Caco-2 (cell line): ENCODE data around the gene TMED1. TPM values are rescaled to one million over a fixed set of nuclear protein-coding genes. Genes with fewer than 3 reads are reported as not detected.

Experiments
- BruUV-seq: library from RNA; stranded (reverse); fragments of 400-500 nt; replicated peaks from 2 replicates; lab custom pipeline; 2021; lab: Mats Ljungman, UMichigan
- CTCF ChIA-PET: fragments of 300-600 bp; sonication (Branson Sonifier 250); formaldehyde crosslinking; loops from one replicate; lab custom pipeline; 2022; ENCODE audit warnings: antibody characterized with exemption; lab: Charles Lee
- POLR2A ChIA-PET: fragments of 300-600 bp; sonication (Branson Sonifier 250); formaldehyde crosslinking; loops from one replicate; lab custom pipeline; 2022; ENCODE audit warnings: antibody characterized with exemption; lab: Charles Lee
- DNase-seq, 2 experiments: peaks; one replicate each; pipeline versions ENCODE4 v3.0.0 to v3.0.0-alpha.2; 2020 to 2022
- H3K27me3 ChIP-seq: replicated peaks from 2 replicates; pipeline ENCODE4 v1.6.0; 2011; ENCODE audit warnings: low read length; ENCODE audit not compliant: control insufficient read depth, insufficient read depth
- H3K36me3 ChIP-seq: 2 replicates; pipeline ENCODE4 v1.5.1; 2011; ENCODE audit warnings: low read length; ENCODE audit not compliant: control insufficient read depth, insufficient read depth
- H3K4me1 ChIP-seq: fragments of 250-450 bp; sonication (Bioruptor Pico); 2 replicates; pipeline ENCODE4 v1.5.1; 2020; ENCODE audit warnings: mild to moderate bottlenecking
- H3K4me3 ChIP-seq: 2 replicates; pipeline ENCODE4 v1.5.1; 2011; ENCODE audit warnings: low read depth, mild to moderate bottlenecking, control low read depth, low read length
- H3K9me3 ChIP-seq: fragments of 250-450 bp; sonication (Bioruptor Pico); 2 replicates; pipeline ENCODE4 v1.5.1; 2020; ENCODE audit warnings: mild to moderate bottlenecking, moderate library complexity
- H3K27ac Mint-ChIP-seq: one replicate; pipeline ENCODE4 v1.8.0; 2022; ENCODE audit warnings: mixed read lengths; ENCODE audit not compliant: unreplicated experiment
- H3K27me3 Mint-ChIP-seq: one replicate; pipeline ENCODE4 v1.8.0; 2022; ENCODE audit warnings: mixed read lengths; ENCODE audit not compliant: insufficient read depth, unreplicated experiment
- H3K36me3 Mint-ChIP-seq: one replicate; pipeline ENCODE4 v1.8.0; 2022; ENCODE audit warnings: mild to moderate bottlenecking, mixed read lengths; ENCODE audit not compliant: insufficient read depth, unreplicated experiment
- H3K4me1 Mint-ChIP-seq: one replicate; pipeline ENCODE4 v1.8.0; 2022; ENCODE audit warnings: low read depth, mixed read lengths; ENCODE audit not compliant: unreplicated experiment
- H3K4me3 Mint-ChIP-seq: one replicate; pipeline ENCODE4 v1.8.0; 2022; ENCODE audit warnings: mild to moderate bottlenecking, moderate library complexity, mixed read lengths; ENCODE audit not compliant: unreplicated experiment
- H3K9me3 Mint-ChIP-seq: one replicate; pipeline ENCODE4 v1.8.0; 2022; ENCODE audit warnings: mixed read lengths; ENCODE audit not compliant: unreplicated experiment
- intact Hi-C: fragments of 100-400 bp; cut with micrococcal nuclease; formaldehyde crosslinking; loops from one replicate; pipeline ENCODE4 v1.10.0; 2022; ENCODE audit not compliant: unreplicated experiment
- total RNA-seq: library from RNA; stranded (reverse); gene quantifications from 2 replicates; pipeline ENCODE4 v1.2.3, GENCODE V29; 2022
- TF ChIP-seq, protein P1 (sequence below), 2 experiments: fragments of 200-600 bp in 1 of 2; IDR thresholded peaks; 1 replicate in 1 of 2; 2 replicates in 1 of 2; pipeline versions ENCODE4 v1.5.1 to v1.8.0; 2011 to 2022; ENCODE audit warnings: antibody characterized with exemption in 1 of 2, control low read depth in 1 of 2, inconsistent platforms in 1 of 2, low read depth in 1 of 2, low read length in 1 of 2, mild to moderate bottlenecking in 1 of 2, moderate library complexity in 1 of 2; ENCODE audit not compliant: insufficient read depth in 1 of 2, severe bottlenecking in 1 of 2, unreplicated experiment in 1 of 2

Gene TMED1
- total RNA-seq, 1 experiment from 2014 or later = 41.4 TPM

DNA sequence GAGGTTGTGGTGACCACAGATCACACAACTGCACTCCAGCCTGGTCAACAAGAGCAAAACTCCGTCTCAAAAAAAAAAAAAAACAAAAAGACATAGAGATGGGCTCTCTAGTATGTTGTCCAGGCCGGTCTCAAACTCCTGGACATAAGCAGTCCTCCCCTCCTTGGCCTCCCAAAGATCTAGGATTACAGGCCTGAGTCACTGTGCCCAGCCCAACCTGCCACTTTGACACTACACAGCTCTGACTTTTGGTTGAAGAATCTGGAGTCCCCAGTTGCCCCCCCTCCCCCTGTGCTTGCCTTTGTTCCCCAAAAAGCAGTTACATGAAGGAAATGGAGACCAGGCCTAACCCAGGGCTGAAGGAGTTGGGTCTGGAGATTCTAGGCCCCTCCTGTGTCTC lies 48.3 kb upstream of the TMED1 start:
- H3K4me3 Mint-ChIP-seq = no peak overlapping the region
- H3K36me3 ChIP-seq = no peaks in the 10 kb centered on the region; the same call in 1 of the 2 replicates
- H3K9me3 Mint-ChIP-seq = no peaks in the 10 kb centered on the region
- BruUV-seq = no TSS peak
- H3K4me1 ChIP-seq = peaks cover 13% of the 10 kb centered on the region
- no peak overlapping the region for H3K4me3 ChIP-seq
- peaks cover 15% of the 10 kb centered on the region for H3K36me3 Mint-ChIP-seq
- no peaks in the 10 kb centered on the region for H3K9me3 ChIP-seq
- DNase-seq = no peak
- POLR2A ChIA-PET = no interaction called here
- intact Hi-C loops = no loop called here
- H3K27ac Mint-ChIP-seq = no peak overlapping the region
- H3K27me3 ChIP-seq = no peaks in the 10 kb centered on the region
- peaks cover 8% of the 10 kb centered on the region for H3K4me1 Mint-ChIP-seq
- CTCF ChIA-PET = no interaction called here
- H3K27me3 Mint-ChIP-seq = no peaks in the 10 kb centered on the region
- TF ChIP-seq, protein P1, sequence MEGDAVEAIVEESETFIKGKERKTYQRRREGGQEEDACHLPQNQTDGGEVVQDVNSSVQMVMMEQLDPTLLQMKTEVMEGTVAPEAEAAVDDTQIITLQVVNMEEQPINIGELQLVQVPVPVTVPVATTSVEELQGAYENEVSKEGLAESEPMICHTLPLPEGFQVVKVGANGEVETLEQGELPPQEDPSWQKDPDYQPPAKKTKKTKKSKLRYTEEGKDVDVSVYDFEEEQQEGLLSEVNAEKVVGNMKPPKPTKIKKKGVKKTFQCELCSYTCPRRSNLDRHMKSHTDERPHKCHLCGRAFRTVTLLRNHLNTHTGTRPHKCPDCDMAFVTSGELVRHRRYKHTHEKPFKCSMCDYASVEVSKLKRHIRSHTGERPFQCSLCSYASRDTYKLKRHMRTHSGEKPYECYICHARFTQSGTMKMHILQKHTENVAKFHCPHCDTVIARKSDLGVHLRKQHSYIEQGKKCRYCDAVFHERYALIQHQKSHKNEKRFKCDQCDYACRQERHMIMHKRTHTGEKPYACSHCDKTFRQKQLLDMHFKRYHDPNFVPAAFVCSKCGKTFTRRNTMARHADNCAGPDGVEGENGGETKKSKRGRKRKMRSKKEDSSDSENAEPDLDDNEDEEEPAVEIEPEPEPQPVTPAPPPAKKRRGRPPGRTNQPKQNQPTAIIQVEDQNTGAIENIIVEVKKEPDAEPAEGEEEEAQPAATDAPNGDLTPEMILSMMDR (IDR thresholded peaks at IDR 0.05; ENCODE audit: insufficient read depth in 1 of 2, low read depth in 1 of 2, low read length in 1 of 2, severe bottlenecking in 1 of 2, unreplicated experiment in 1 of 2) = no peak

DNA sequence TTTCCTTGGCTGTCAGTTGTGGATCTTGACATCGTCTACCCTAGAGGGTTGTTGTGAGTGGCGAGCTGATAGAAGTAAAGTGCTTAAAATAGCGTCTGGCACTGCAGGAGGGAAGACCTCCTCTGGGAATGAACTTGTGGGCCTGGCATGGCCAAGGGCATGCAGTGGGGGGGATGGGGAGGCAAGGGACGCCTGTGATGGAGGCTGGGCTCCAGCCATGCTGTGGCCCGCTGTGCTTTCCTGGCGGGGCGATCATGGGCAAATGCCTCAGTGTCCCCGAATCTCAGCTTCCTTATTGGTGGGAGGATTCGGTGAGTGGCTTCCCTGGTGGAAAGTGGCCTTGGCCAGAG lies 46.1 kb upstream of the TMED1 start:
- no TSS peak for BruUV-seq

DNA sequence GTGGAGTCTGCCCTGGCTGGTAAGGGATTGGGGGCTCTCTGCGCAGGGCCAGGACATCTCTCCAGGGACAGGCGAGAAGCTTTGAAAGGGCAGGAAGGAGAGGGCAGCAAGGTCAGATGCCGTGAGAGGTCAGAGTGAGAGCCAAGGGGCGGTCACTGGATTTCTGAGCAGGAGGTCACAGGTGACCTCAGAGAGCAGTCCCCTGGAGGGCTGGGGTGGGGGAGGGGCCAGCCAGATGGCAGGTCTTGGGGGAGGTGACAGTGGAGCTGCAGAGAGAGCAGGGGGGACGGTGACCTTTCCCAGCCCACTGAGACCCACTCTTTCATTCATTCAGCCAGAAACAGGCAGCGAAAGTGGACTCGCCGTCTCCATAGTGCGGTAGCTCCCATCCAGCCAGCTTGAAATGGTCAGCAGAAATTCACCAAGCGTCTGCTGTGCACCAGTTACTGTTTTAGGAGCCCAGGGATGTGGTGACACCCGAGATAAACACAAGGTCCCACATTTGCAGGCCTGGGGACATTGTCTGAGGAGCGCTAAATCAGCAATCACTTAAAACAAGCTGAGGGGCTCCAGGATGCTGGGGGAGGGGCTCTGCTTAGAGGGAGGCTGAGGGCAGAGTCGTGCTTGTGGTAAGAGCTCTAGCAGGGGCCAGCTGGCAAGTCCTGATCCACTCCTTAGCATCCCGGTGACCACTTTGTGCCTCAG lies 45.5 kb upstream of the TMED1 start:
- Histone ChIP-seq H3K27me3 (no peaks in the 10 kb centered on the region), H3K4me3 (no peak overlapping the region), H3K4me1 (peaks cover 20% of the 10 kb centered on the region), H3K36me3 (peaks cover 1% of the 10 kb centered on the region; the same call in 1 of the 2 replicates), H3K9me3 (no peaks in the 10 kb centered on the region)
- no TSS peak for BruUV-seq
- ChIA-PET POLR2A (interaction anchor here (0.5 kb wide), 1 partner anchor 10 kb away, joined by 3 read pairs; no protein-coding TSS in a partner anchor), CTCF (interaction anchor here (0.7 kb wide), 1 partner anchor 1399 kb away, joined by 8 read pairs; no protein-coding TSS in a partner anchor)
- peaks cover 13% of the 10 kb centered on the region for H3K4me1 Mint-ChIP-seq
- intact Hi-C loops = no loop called here
- TF ChIP-seq, protein P1 (IDR thresholded peaks at IDR 0.05; ENCODE audit: insufficient read depth in 1 of 2, low read depth in 1 of 2, low read length in 1 of 2, severe bottlenecking in 1 of 2, unreplicated experiment in 1 of 2) = no peak
- H3K4me3 Mint-ChIP-seq = no peak overlapping the region
- H3K27ac Mint-ChIP-seq = peak overlapping the region; percentile 61
- no peak for DNase-seq
- H3K9me3 Mint-ChIP-seq = no peaks in the 10 kb centered on the region
- H3K36me3 Mint-ChIP-seq = peaks cover 13% of the 10 kb centered on the region
- H3K27me3 Mint-ChIP-seq = no peaks in the 10 kb centered on the region

More for the DNA sequence above, 46.1 kb upstream of the TMED1 start:
- Histone ChIP-seq H3K27me3 (no peaks in the 10 kb centered on the region), H3K4me1 (peaks cover 20% of the 10 kb centered on the region), H3K36me3 (peaks cover 1% of the 10 kb centered on the region; the same call in 1 of the 2 replicates), H3K4me3 (no peak overlapping the region), H3K9me3 (no peaks in the 10 kb centered on the region)
- Mint-ChIP-seq H3K36me3 (peaks cover 13% of the 10 kb centered on the region), H3K27me3 (no peaks in the 10 kb centered on the region), H3K4me3 (no peak overlapping the region), H3K27ac (no peak overlapping the region), H3K9me3 (no peaks in the 10 kb centered on the region), H3K4me1 (peaks cover 13% of the 10 kb centered on the region)
- no peak for DNase-seq
- TF ChIP-seq, protein P1 (IDR thresholded peaks at IDR 0.05; ENCODE audit: insufficient read depth in 1 of 2, low read depth in 1 of 2, low read length in 1 of 2, severe bottlenecking in 1 of 2, unreplicated experiment in 1 of 2) = no peak
- intact Hi-C loops = no loop called here
- ChIA-PET POLR2A (interaction anchor here (0.5 kb wide), 1 partner anchor 10 kb away, joined by 3 read pairs; no protein-coding TSS in a partner anchor), CTCF (interaction anchor here (0.7 kb wide), 1 partner anchor 1400 kb away, joined by 8 read pairs; no protein-coding TSS in a partner anchor)
